SU-DHL-6 (cell line): Measurements from ENCODE around the gene CNTNAP4.

ENCODE experiments used
- H2AFZ ChIP-seq: fragments of 200-600 bp; sonication (generic); 2 replicates; pipeline ENCODE4 v1.6.1; 2014; ENCODE audit warnings: low read depth, mild to moderate bottlenecking, moderate library complexity, mixed read lengths, antibody characterized with exemption, low read length; ENCODE audit not compliant: severe bottlenecking
- H3F3A ChIP-seq: fragments of 200-600 bp; shearing (Covaris generic); 2 replicates; pipeline ENCODE4 v1.6.0; 2016; ENCODE audit warnings: antibody characterized with exemption, mild to moderate bottlenecking; ENCODE audit not compliant: insufficient read depth
- H3K27ac ChIP-seq: fragments of 200-600 bp; sonication (generic); 2 replicates; pipeline ENCODE4 v1.5.1; 2016; ENCODE audit warnings: low read depth, mild to moderate bottlenecking, low read length, moderate library complexity, mixed read lengths
- H3K27me3 ChIP-seq: fragments of 200-600 bp; sonication (generic), shearing (Covaris generic); 2 replicates; pipeline ENCODE4 v1.6.0; 2014; ENCODE audit warnings: mild to moderate bottlenecking, low read length
- H3K36me3 ChIP-seq: fragments of 200-600 bp; sonication (generic); 2 replicates; pipeline ENCODE4 v1.6.1; 2014; ENCODE audit warnings: mild to moderate bottlenecking, low read length, mixed read lengths
- H3K4me2 ChIP-seq: fragments of 300-600, 200-600 bp; shearing (Covaris generic), sonication (generic); 2 replicates; pipeline ENCODE4 v1.6.0; 2014; ENCODE audit warnings: low read length, low read depth, mild to moderate bottlenecking; ENCODE audit not compliant: poor library complexity, severe bottlenecking
- H3K4me3 ChIP-seq: fragments of 200-600 bp; sonication (generic); 2 replicates; pipeline ENCODE4 v1.5.1; 2014; ENCODE audit warnings: antibody characterized with exemption, low read length, mild to moderate bottlenecking, mixed read lengths; ENCODE audit not compliant: insufficient read depth, poor library complexity, severe bottlenecking
- H3K79me2 ChIP-seq: fragments of 200-600 bp; sonication (generic); 2 replicates; pipeline ENCODE4 v1.6.1; 2014; ENCODE audit warnings: mild to moderate bottlenecking, low read length, moderate library complexity; ENCODE audit not compliant: insufficient read depth
- H3K9ac ChIP-seq: fragments of 200-600 bp; sonication (generic); 2 replicates; pipeline ENCODE4 v1.7.0; 2014; ENCODE audit warnings: mild to moderate bottlenecking, low read length
- H3K9me2 ChIP-seq: fragments of 200-600 bp; sonication (generic); replicated peaks from 2 replicates; pipeline ENCODE4 v1.6.1; 2014; ENCODE audit warnings: low read length; ENCODE audit not compliant: insufficient read depth
- H3K9me3 ChIP-seq: fragments of 200-600 bp; sonication (generic); 2 replicates; pipeline ENCODE4 v1.6.1; 2014; ENCODE audit warnings: low read length, mixed read lengths; ENCODE audit not compliant: insufficient read depth
- H4K20me1 ChIP-seq: fragments of 200-600 bp; sonication (generic); 2 replicates; pipeline ENCODE4 v1.6.1; 2014; ENCODE audit warnings: low read depth, mild to moderate bottlenecking, antibody characterized with exemption, low read length, moderate library complexity, mixed read lengths
- EZH2phosphoT487 ChIP-seq: fragments of 200-600 bp; sonication (generic), shearing (Covaris generic); conservative IDR thresholded peaks from 2 replicates; pipeline ENCODE4 v1.6.1; 2018; ENCODE audit warnings: mild to moderate bottlenecking, antibody characterized with exemption, low read length, moderate library complexity, mixed read lengths
- TF ChIP-seq, protein P1 (sequence below): fragments of 200-600 bp; sonication (generic); IDR thresholded peaks from one replicate; pipeline ENCODE4 v1.5.1; 2017; ENCODE audit warnings: antibody characterized with exemption, mild to moderate bottlenecking, low read length, moderate library complexity; ENCODE audit not compliant: insufficient read depth, poor library complexity, severe bottlenecking

CNTNAP4 gene

DNA sequence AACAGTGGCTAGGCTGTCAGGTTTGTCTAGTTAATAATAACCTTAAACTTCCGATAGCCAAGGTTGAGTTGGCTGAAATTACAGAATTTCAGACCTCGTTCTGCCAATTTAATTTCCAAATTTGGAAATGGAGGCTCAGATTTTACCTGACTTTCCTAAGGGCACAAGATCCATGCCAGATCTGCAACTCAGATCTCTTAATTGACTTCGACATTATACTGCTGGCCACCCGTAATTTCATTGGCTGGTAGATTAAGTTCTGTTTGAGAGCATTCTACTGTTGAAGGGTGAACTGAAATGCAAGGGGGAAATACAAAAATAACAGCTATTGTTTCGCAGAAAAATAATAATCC lies 210.8 kb downstream of the CNTNAP4 start:
- no peak overlapping the region for H3K27ac ChIP-seq
- no peak overlapping the region for H3K9ac ChIP-seq
- no peaks in the 10 kb centered on the region for H3K27me3 ChIP-seq
- H2AFZ ChIP-seq = no peak overlapping the region
- no peaks in the 10 kb centered on the region for H3K9me2 ChIP-seq
- H3F3A ChIP-seq = no peaks in the 10 kb centered on the region
- no peaks in the 10 kb centered on the region for H3K9me3 ChIP-seq
- H3K4me2 ChIP-seq = no peak overlapping the region
- H4K20me1 ChIP-seq = no peaks in the 10 kb centered on the region
- no peak for TF ChIP-seq EZH2phosphoT487
- TF ChIP-seq, protein P1, sequence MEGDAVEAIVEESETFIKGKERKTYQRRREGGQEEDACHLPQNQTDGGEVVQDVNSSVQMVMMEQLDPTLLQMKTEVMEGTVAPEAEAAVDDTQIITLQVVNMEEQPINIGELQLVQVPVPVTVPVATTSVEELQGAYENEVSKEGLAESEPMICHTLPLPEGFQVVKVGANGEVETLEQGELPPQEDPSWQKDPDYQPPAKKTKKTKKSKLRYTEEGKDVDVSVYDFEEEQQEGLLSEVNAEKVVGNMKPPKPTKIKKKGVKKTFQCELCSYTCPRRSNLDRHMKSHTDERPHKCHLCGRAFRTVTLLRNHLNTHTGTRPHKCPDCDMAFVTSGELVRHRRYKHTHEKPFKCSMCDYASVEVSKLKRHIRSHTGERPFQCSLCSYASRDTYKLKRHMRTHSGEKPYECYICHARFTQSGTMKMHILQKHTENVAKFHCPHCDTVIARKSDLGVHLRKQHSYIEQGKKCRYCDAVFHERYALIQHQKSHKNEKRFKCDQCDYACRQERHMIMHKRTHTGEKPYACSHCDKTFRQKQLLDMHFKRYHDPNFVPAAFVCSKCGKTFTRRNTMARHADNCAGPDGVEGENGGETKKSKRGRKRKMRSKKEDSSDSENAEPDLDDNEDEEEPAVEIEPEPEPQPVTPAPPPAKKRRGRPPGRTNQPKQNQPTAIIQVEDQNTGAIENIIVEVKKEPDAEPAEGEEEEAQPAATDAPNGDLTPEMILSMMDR = no peak
- H3K79me2 ChIP-seq = no peaks in the 10 kb centered on the region
- H3K36me3 ChIP-seq = no peaks in the 10 kb centered on the region
- H3K4me3 ChIP-seq = no peak overlapping the region

DNA sequence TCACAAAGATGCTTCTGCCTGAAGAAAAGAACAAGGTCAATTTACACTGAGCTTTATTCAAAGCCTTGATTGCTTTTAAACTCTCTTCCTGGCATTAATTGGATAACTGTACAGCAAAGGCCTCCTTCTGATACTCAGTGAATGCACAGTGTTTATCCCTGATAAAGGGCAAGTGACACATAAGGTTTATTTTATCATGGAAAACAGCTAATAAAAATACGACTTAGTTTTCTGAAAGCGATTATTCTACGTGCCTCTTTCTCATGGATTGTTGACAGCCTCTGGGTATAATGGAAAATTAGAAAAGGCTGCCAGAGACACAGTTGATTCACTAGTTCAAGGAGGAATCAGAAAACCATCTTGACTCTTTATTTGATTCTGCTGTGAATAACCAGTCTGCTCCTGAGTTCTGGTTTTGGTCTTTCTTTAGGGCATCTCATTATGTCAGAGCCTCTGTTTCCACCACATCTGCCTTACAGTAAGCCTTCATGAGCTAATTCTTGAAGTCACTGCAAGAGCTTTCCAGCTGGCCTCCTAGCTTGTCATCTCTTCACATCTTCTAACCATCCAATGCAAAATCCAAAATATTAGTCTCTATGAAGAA lies 212.9 kb downstream of the CNTNAP4 start:
- Histone ChIP-seq H4K20me1 (no peaks in the 10 kb centered on the region), H3K9me3 (no peaks in the 10 kb centered on the region), H3K9me2 (no peaks in the 10 kb centered on the region), H3K4me2 (no peak overlapping the region), H3K36me3 (no peaks in the 10 kb centered on the region), H3K79me2 (no peaks in the 10 kb centered on the region), H3F3A (no peaks in the 10 kb centered on the region), H3K27me3 (no peaks in the 10 kb centered on the region), H3K9ac (no peak overlapping the region), H2AFZ (no peak overlapping the region), H3K4me3 (no peak overlapping the region), H3K27ac (no peak overlapping the region)
- TF ChIP-seq, protein P1 = no peak
- TF ChIP-seq EZH2phosphoT487 = no peak

- H3K9ac ChIP-seq = no peak overlapping the region
- no peak overlapping the region for H3K27ac ChIP-seq
- no peaks in the 10 kb centered on the region for H3K9me3 ChIP-seq
- no peaks in the 10 kb centered on the region for H3K9me2 ChIP-seq
- H3K4me2 ChIP-seq = no peak overlapping the region
- H3K4me3 ChIP-seq = no peak overlapping the region
- TF ChIP-seq, protein P1 = no peak
- TF ChIP-seq EZH2phosphoT487 = no peak
- H3F3A ChIP-seq = no peaks in the 10 kb centered on the region
- no peaks in the 10 kb centered on the region for H3K36me3 ChIP-seq
- no peaks in the 10 kb centered on the region for H3K79me2 ChIP-seq
- H4K20me1 ChIP-seq = no peaks in the 10 kb centered on the region
- H3K27me3 ChIP-seq = no peaks in the 10 kb centered on the region
- H2AFZ ChIP-seq = no peak overlapping the region
Measured at GRCh38 chr16:76500006-76500405, 222.8 kb downstream of the CNTNAP4 start.
